Measurements from ENCODE around the gene PPP2R3B.

GRCh38 chrX:373641-374471 lies 12.9 kb downstream of the PPP2R3B start:
- TF ChIP-seq CTCF (IDR thresholded peaks at IDR 0.05; ENCODE audit: poor library complexity) (no peak), EZH2 (IDR thresholded peaks at IDR 0.05; ENCODE audit: borderline replicate concordance) (no peak), EZH2phosphoT487 (IDR thresholded peaks at IDR 0.05; ENCODE audit: low read depth, severe bottlenecking, unreplicated experiment) (no peak)
